ENCODE results near the gene SAP130.

Gene SAP130

GRCh38 chr2:127893494-127893893 is 134.4 kb downstream of the SAP130 start:
- no peak for DNase-seq (ENCODE audit: low spot score)

GRCh38 chr2:127893033-127893432 is 134.8 kb downstream of the SAP130 start:
- no peak for DNase-seq (ENCODE audit: low spot score)

- DNase-seq (ENCODE audit: low spot score): no peak
Measured at GRCh38 chr2:127891811-127892210, 136.0 kb downstream of the SAP130 start.

Measured in NAMALWA (cell line).